Lung (tissue), 12 donors: Measurements from ENCODE around the gene FKBP5. TPM values are rescaled to one million over a fixed set of nuclear protein-coding genes. Genes with fewer than 3 reads are reported as not detected.

ENCODE experiments used
- ATAC-seq: fragments of 200-7000 bp; cut with Tn5 transposase; one replicate; pipeline ENCODE4 v1.9.1; 2020; ENCODE audit warnings: moderate number of reproducible peaks; ENCODE audit not compliant: insufficient read depth, low FRiP score
- DNase-seq, 3 donors: peaks; one replicate each; pipeline ENCODE4 v3.0.0-alpha.2; 2013 to 2017
- H3K27ac ChIP-seq, 2 donors: one replicate each; pipeline ENCODE4 v1.5.1; 2013; ENCODE audit warnings: mild to moderate bottlenecking in 2 of 2, moderate library complexity in 2 of 2, control low read depth in 1 of 2, inconsistent platforms in 1 of 2, low read depth in 1 of 2, low read length in 1 of 2
- H3K27me3 ChIP-seq, 3 donors: one replicate each; pipeline ENCODE4 v1.5.1; 2013; ENCODE audit warnings: low read length in 2 of 3; ENCODE audit not compliant: control insufficient read depth in 3 of 3, insufficient read depth in 3 of 3
- H3K36me3 ChIP-seq, 4 donors: one replicate each; pipeline ENCODE4 v1.5.1; 2013; ENCODE audit warnings: low read length in 4 of 4, mild to moderate bottlenecking in 1 of 4, moderate library complexity in 1 of 4; ENCODE audit not compliant: control insufficient read depth in 4 of 4, insufficient read depth in 4 of 4
- H3K4me1 ChIP-seq, 5 donors: one replicate each; pipeline ENCODE4 v1.5.1; 2013; ENCODE audit warnings: low read length in 5 of 5, mild to moderate bottlenecking in 2 of 5, moderate library complexity in 1 of 5; ENCODE audit not compliant: control insufficient read depth in 5 of 5, insufficient read depth in 5 of 5
- H3K4me3 ChIP-seq: one replicate; pipeline ENCODE4 v1.5.1; 2013; ENCODE audit warnings: mild to moderate bottlenecking, control low read depth, moderate library complexity
- H3K9ac ChIP-seq, 2 donors: one replicate each; pipeline ENCODE4 v1.5.1; 2013; ENCODE audit warnings: low read length in 2 of 2, control low read depth in 1 of 2; ENCODE audit not compliant: insufficient read depth in 1 of 2
- H3K9me3 ChIP-seq, 4 donors: one replicate each; pipeline ENCODE4 v1.5.1; 2013; ENCODE audit warnings: low read length in 3 of 4, mild to moderate bottlenecking in 1 of 4, moderate library complexity in 1 of 4; ENCODE audit not compliant: control insufficient read depth in 4 of 4, insufficient read depth in 3 of 4
- WGBS, 2 donors: extraction: QIAGEN DNeasy Blood & Tissue Kit; methylation state at CpG; one replicate each; pipeline ENCODE4 v1.1.7; 2013; 5-methylcytosine and 5-hydroxymethylcytosine counted together
- polyA plus RNA-seq, 2 donors: library from polyadenylated mRNA; stranded (reverse); fragments of 200-250 nt; gene quantifications; one replicate each; pipeline ENCODE4 v1.2.1, GENCODE V29; 2013
- total RNA-seq, 2 donors: library from RNA; depleted of rRNA in 1 of 2; stranded (reverse); fragments of >200 nt in 1 of 2; gene quantifications; one replicate each; pipeline ENCODE4 v1.2.1, GENCODE V29; 2014 to 2021
- TF ChIP-seq, protein P1 (sequence below): IDR thresholded peaks from 2 replicates; pipeline ENCODE4 v1.5.1; 2012; ENCODE audit warnings: mild to moderate bottlenecking; ENCODE audit errors: control extremely low read depth, extremely low read depth
- donor health status: control.
- donor health status: control.
- donor health status: Bipolar disorder and iron deficiency.
- donor health status: healthy.
- donor health status: DM: yes; HTN: yes; CAD: no.

FKBP5 gene
- total and polyA plus RNA-seq, 4 donors, result 25.9 to 245 (median 106) TPM

- TF ChIP-seq, protein P1, sequence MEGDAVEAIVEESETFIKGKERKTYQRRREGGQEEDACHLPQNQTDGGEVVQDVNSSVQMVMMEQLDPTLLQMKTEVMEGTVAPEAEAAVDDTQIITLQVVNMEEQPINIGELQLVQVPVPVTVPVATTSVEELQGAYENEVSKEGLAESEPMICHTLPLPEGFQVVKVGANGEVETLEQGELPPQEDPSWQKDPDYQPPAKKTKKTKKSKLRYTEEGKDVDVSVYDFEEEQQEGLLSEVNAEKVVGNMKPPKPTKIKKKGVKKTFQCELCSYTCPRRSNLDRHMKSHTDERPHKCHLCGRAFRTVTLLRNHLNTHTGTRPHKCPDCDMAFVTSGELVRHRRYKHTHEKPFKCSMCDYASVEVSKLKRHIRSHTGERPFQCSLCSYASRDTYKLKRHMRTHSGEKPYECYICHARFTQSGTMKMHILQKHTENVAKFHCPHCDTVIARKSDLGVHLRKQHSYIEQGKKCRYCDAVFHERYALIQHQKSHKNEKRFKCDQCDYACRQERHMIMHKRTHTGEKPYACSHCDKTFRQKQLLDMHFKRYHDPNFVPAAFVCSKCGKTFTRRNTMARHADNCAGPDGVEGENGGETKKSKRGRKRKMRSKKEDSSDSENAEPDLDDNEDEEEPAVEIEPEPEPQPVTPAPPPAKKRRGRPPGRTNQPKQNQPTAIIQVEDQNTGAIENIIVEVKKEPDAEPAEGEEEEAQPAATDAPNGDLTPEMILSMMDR, result no peak
- Histone ChIP-seq H3K4me1 (peaks cover 0 to 18% (median 6%) of the 10 kb centered on the region in 5 donors), H3K27me3 (no peaks in the 10 kb centered on the region), H3K4me3 (no peak overlapping the region), H3K27ac (no peak overlapping the region), H3K9ac (no peak overlapping the region), H3K9me3 (no peaks in the 10 kb centered on the region), H3K36me3 (no peaks in the 10 kb centered on the region)
- ATAC-seq (no peak), DNase-seq (no peak)
- 87 to 96% methylated on average over 3 of the region's 3 CpGs for WGBS, 2 donors
These were observed 23.1 kb downstream of the FKBP5 start for GRCh38 chr6:35665573-35665972.

GRCh38 chr6:35664945-35665344, 23.8 kb downstream of the FKBP5 start:
- Histone ChIP-seq H3K36me3 (no peaks in the 10 kb centered on the region), H3K27ac (no peak overlapping the region), H3K27me3 (no peaks in the 10 kb centered on the region), H3K9me3 (no peaks in the 10 kb centered on the region), H3K4me3 (no peak overlapping the region), H3K9ac (no peak overlapping the region), H3K4me1 (peaks cover 0 to 18% (median 6%) of the 10 kb centered on the region in 5 donors)
- 80 to 90% methylated on average over 3 of the region's 3 CpGs for WGBS, 2 donors
- no peak for DNase-seq
- TF ChIP-seq, protein P1, result no peak
- ATAC-seq, result no peak

- Histone ChIP-seq H3K9ac (no peak overlapping the region), H3K27me3 (no peaks in the 10 kb centered on the region), H3K36me3 (no peaks in the 10 kb centered on the region), H3K27ac (no peak overlapping the region), H3K4me1 (peaks cover 0 to 18% (median 6%) of the 10 kb centered on the region in 5 donors), H3K9me3 (no peaks in the 10 kb centered on the region), H3K4me3 (no peak overlapping the region)
- TF ChIP-seq, protein P1, result no peak
- ATAC-seq, result no peak
- 66 to 80% methylated on average over 7 of the region's 7 CpGs for WGBS, 2 donors
- no peak for DNase-seq
These were observed 25.1 kb downstream of the FKBP5 start for GRCh38 chr6:35663447-35664235.
